ENCODE data around the gene PADI2. TPM values are rescaled to one million over a fixed set of nuclear protein-coding genes. Genes with fewer than 3 reads are reported as not detected.

The PADI2 gene
- total and polyA plus RNA-seq, 2 of the 8 experiments (the other 6 are each of a cell fraction or from before 2014, with no cell fraction given), result 1.6 to 7.5 TPM

DNA sequence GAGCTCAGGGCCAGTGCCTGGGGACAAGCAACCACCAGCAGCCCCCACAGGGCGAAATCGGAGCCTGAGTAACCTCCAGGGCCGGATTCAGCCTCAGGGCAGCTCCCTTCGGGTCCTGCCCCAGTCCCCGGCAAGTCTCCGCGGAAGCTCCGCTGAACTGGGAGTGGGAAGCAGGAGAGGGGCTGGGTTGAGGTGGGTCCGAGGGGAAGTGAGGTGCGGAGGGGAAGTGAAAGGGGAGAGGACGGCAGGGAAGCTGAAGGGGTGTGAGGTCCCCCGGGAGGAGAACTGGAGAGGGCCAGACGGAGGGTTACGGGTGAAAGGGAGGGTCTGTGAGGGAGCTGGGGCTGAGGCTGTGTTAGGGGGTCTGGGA, 560 bp downstream of the PADI2 start:
- Histone ChIP-seq H2BK120ac (replicated peaks; ENCODE audit: low read depth, low read length) (no peak overlapping the region), H3K23ac (ENCODE audit: insufficient read length) (no peak overlapping the region), H2BK15ac (ENCODE audit: low read length) (no peak overlapping the region), H3K56ac (replicated peaks; ENCODE audit: insufficient read length, low read depth, low read length) (no peak overlapping the region), H3K4ac (replicated peaks; ENCODE audit: insufficient read length, low read depth, low read length) (no peak overlapping the region), H3K4me1 (replicated peaks in 1 of 4; ENCODE audit: control insufficient read depth in 3 of 4, insufficient read depth in 4 of 4, low read length in 3 of 4) (peaks cover 0 to 17% (median 5%) of the 10 kb centered on the region in 4 experiments; a peak in 5 of 7 replicates), H3K9me3 (ENCODE audit: insufficient read depth in 2 of 2, low read depth in 1 of 2, low read length in 1 of 2) (no peaks in the 10 kb centered on the region), H4K91ac (replicated peaks; ENCODE audit: insufficient read length, low read length) (no peak overlapping the region), H3K23me2 (ENCODE audit: low read depth, low read length) (peaks cover 16% of the 10 kb centered on the region; the same call in 1 of the 2 replicates), H3K14ac (ENCODE audit: insufficient read length) (peak overlapping the region; percentile 12), H2BK5ac (ENCODE audit: low read depth, low read length) (no peak overlapping the region), H3K4me2 (ENCODE audit: insufficient read depth in 1 of 2, low read depth in 2 of 2, low read length in 2 of 2) (peak overlapping the region; percentile 98 to 99), H2BK20ac (ENCODE audit: low read length) (no peak overlapping the region), H3K27me3 (replicated peaks in 1 of 4; ENCODE audit: control insufficient read depth in 3 of 4, extremely low read depth in 1 of 4, insufficient read depth in 3 of 4, low read length in 3 of 4) (peaks cover 16 to 29% (median 24%) of the 10 kb centered on the region in 4 experiments), H2BK12ac (ENCODE audit: low read depth, low read length) (no peak overlapping the region), H3K27ac (ENCODE audit: low read depth, low read length) (no peak overlapping the region), H3K79me1 (ENCODE audit: low read depth, low read length) (no peaks in the 10 kb centered on the region), H2AK5ac (ENCODE audit: low read depth, low read length) (no peak overlapping the region), H4K20me1 (replicated peaks in 1 of 2; ENCODE audit: control insufficient read depth in 1 of 2, insufficient read depth in 2 of 2, low read length in 2 of 2) (peaks cover 0 to 4% of the 10 kb centered on the region in 2 experiments), H4K8ac (ENCODE audit: extremely low read depth, insufficient read depth, low read length) (no peak overlapping the region), H3K9ac (replicated peaks in 1 of 4; ENCODE audit: extremely low read depth in 1 of 4, low read depth in 3 of 4, low read length in 3 of 4) (peak overlapping the region in 1 of 4 experiments; percentile 41; a peak in 1 of 7 replicates), H3K18ac (ENCODE audit: extremely low read depth, low read length) (0 out of 2 replicates have a peak overlapping the region, but pooled peaks have one; percentile 1), H3K79me2 (ENCODE audit: control insufficient read depth in 1 of 2, insufficient read depth in 2 of 2, low read length in 2 of 2) (no peaks in the 10 kb centered on the region), H3K36me3 (ENCODE audit: control insufficient read depth in 2 of 4, insufficient read depth in 4 of 4, low read length in 3 of 4) (no peaks in the 10 kb centered on the region), H3K4me3 (ENCODE audit: extremely low read depth in 1 of 4, insufficient read depth in 2 of 4, low read depth in 3 of 4, low read length in 4 of 4) (peak overlapping the region; percentile 53 to 78 (median 67)), H4K5ac (ENCODE audit: insufficient read length, low read depth, low read length) (no peak overlapping the region), H2AFZ (ENCODE audit: low read length) (peak overlapping the region; percentile 47; the same call in 1 of the 2 replicates)
- POLR2A ChIA-PET (ENCODE audit: partially characterized antibody), result interaction anchor here (0.7 to 1.5 kb wide), 2 partner anchors 12 to 286 kb away, joined by 3 read pairs; no protein-coding TSS in a partner anchor
- TF ChIP-seq SUZ12 (IDR thresholded peaks at IDR 0.05; ENCODE audit: low read length) (peak; percentile 77; the same call in 1 of the 2 replicates), EZH2 (IDR thresholded peaks at IDR 0.05; ENCODE audit: low read depth, low read length, severe bottlenecking) (peak; percentile 53), ASH2L (IDR thresholded peaks at IDR 0.05; ENCODE audit: low read length) (peak; percentile 50), CREB1 (IDR thresholded peaks at IDR 0.05) (no peak), SIN3A (conservative IDR thresholded peaks at IDR 0.05 in 1 of 2, IDR thresholded peaks at IDR 0.05 in 1 of 2; ENCODE audit: low read depth in 1 of 2, low read length in 2 of 2) (no peak), POLR2AphosphoS5 (IDR thresholded peaks at IDR 0.05; ENCODE audit: low read depth, low read length) (no peak)
- CTCF ChIA-PET (ENCODE audit: partially characterized antibody), result interaction anchor here (0.7 to 21.2 kb wide), 10 partner anchors 10 to 218 kb away, joined by 3 to 339 read pairs (median 4); no protein-coding TSS in a partner anchor
- DNase-seq (ENCODE audit: low read depth in 1 of 2, low spot score in 2 of 2), result peak in 1 of 2 experiments; percentile 71
- 9% methylated on average over 14 of the region's 14 CpGs; no CpG with 5 or more reads in 1 of the 2 experiments for WGBS, 2 experiments (ENCODE audit: extremely low coverage in 1 of 2, insufficient coverage in 1 of 2, insufficient read length in 1 of 2, insufficient replicate concordance in 2 of 2, low coverage in 1 of 2, low lambda C conversion rate in 2 of 2, missing lambda C conversion rate in 1 of 2)
- FAIRE-seq, result no peak
